Heart left ventricle (tissue), 16 donors: ENCODE results near the gene KRTAP5-11. TPM values are rescaled to one million over a fixed set of nuclear protein-coding genes. Genes with fewer than 3 reads are reported as not detected.

ENCODE experiments used
- ATAC-seq, 4 donors: fragments of 200-7000 bp; cut with Tn5 transposase; one replicate each; pipeline ENCODE4 v1.9.1; 2020 to 2022; ENCODE audit warnings: moderate library complexity in 4 of 4, mild to moderate bottlenecking in 3 of 4, moderate number of reproducible peaks in 1 of 4
- DNase-seq, 5 donors: peaks; one replicate each; pipeline ENCODE4 v3.0.0-alpha.2; 2020
- H3K27ac ChIP-seq, 12 donors: fragments of 200-600 bp; sonication (generic) in 4 of 12; one replicate each; pipeline versions ENCODE4 v1.5.0 to v1.8.0; 2016 to 2022; ENCODE audit warnings: mild to moderate bottlenecking in 2 of 12
- H3K27me3 ChIP-seq, 9 donors: fragments of 200-600 bp; sonication (generic) in 2 of 9; one replicate each; pipeline versions ENCODE4 v1.5.1 to v1.8.0; 2016 to 2022; ENCODE audit warnings: mild to moderate bottlenecking in 3 of 9
- H3K36me3 ChIP-seq, 9 donors: fragments of 200-600 bp; sonication (generic) in 2 of 9; one replicate each; pipeline versions ENCODE4 v1.5.0 to v1.8.0; 2018 to 2022; ENCODE audit warnings: mild to moderate bottlenecking in 2 of 9
- H3K4me1 ChIP-seq, 12 donors: fragments of 200-600 bp; sonication (generic) in 4 of 12; one replicate each; pipeline versions ENCODE4 v1.5.0 to v1.8.0; 2016 to 2022; ENCODE audit warnings: mild to moderate bottlenecking in 3 of 12
- H3K4me3 ChIP-seq, 12 donors: fragments of 200-600 bp; sonication (generic) in 4 of 12; one replicate each; pipeline versions ENCODE4 v1.5.0 to v1.8.0; 2017 to 2022; ENCODE audit warnings: mild to moderate bottlenecking in 9 of 12, moderate library complexity in 4 of 12
- H3K9me3 ChIP-seq, 12 donors: fragments of 200-600 bp; sonication (generic) in 4 of 12; one replicate each; pipeline versions ENCODE4 v1.5.0 to v1.8.0; 2016 to 2022; ENCODE audit warnings: mild to moderate bottlenecking in 1 of 12
- CTCF ChIP-seq, 12 donors: fragments of 200-600 bp; sonication (generic) in 4 of 12; IDR thresholded peaks; one replicate each; pipeline versions ENCODE4 v1.5.0 to v1.8.0; 2018 to 2022; ENCODE audit warnings: antibody characterized with exemption in 12 of 12, mild to moderate bottlenecking in 5 of 12
- POLR2A ChIP-seq, 2 donors: fragments of 450-650 bp; IDR thresholded peaks; one replicate each; pipeline ENCODE4 v1.6.1; 2017; ENCODE audit warnings: antibody characterized with exemption in 2 of 2, mild to moderate bottlenecking in 2 of 2, moderate library complexity in 2 of 2
- WGBS, 4 donors: extraction: QIAGEN DNeasy Blood & Tissue Kit in 2 of 4; methylation state at CpG; one replicate each; pipeline versions ENCODE4 v1.1.5 to v1.1.7; 2013 to 2018; 5-methylcytosine and 5-hydroxymethylcytosine counted together
- intact Hi-C, 10 donors: fragments of 100-400 bp; cut with DNase I; formaldehyde crosslinking; loops; one replicate each; pipeline versions ENCODE4 v1.11.1 to v1.14.2; 2022
- polyA plus RNA-seq, 2 donors: library from polyadenylated mRNA; stranded (reverse); fragments of 200-250 nt; gene quantifications; one replicate each; pipeline ENCODE4 v1.2.3, GENCODE V29; 2013
- total RNA-seq, 9 donors: library from RNA; depleted of rRNA in 2 of 9; stranded (reverse); fragments of >200 nt in 2 of 9; fragmentation: NEBNext Ultra II Directional in 3 of 9; extraction: Animal tissue kit (Norgen Biotek cat#: 25700) in 3 of 9; gene quantifications; one replicate each; pipeline versions ENCODE4 v1.1.0 to v1.2.4, GENCODE V29; 2016 to 2023
- donor health status: ischemic (EF 13 %, LVEDD 7.1; RV severe dilation, severe dysfunction).
- donor health status: healthy with polysubstance abuse.
- donor health status: DM: no; HTN: yes; CAD: no.
- donor health status: DM: no; HTN: no; CAD: no.
- donor health status: ischemic (EF 25% LVEDD 6.9; RV normal size, moderate dysfunction).
- donor health status: ischemic (EF 25% LVEDD 5.7; RV mildly dilated, moderate dysfunction).
- donor health status: healthy.
- donor health status: DM: yes; HTN: yes; CAD: no.
- donor health status: ischemic (EF 35%, LVEDD 5.7; RV mildly dilated, moderate dysfunction).
- donor health status: nonischemic (EF 11% LVEDD 7.7; RV severe dilation, severe dysfunction).
- donor health status: DM: yes; HTN: yes; CAD: no.
- donor health status: PGD.
- donor health status: ischemic (EF 29% LVEDD 5.4; RV normal size, mild dysfunction).
- donor health status: nonischemic (EF 23%, LVEDD 6.1; RV moderate dilation, normal function).

Gene KRTAP5-11
- total and polyA plus RNA-seq, 11 donors = not detected

- intact Hi-C loops = loop anchor here in 1 of 10 donors (10.0 kb wide), 1 partner anchor 61 kb away; no protein-coding TSS in a partner anchor
- Histone ChIP-seq H3K27ac (no peak overlapping the region), H3K4me3 (no peak overlapping the region), H3K4me1 (no peaks in the 10 kb centered on the region), H3K9me3 (peaks cover 0 to 2% (median 0%) of the 10 kb centered on the region in 12 donors), H3K27me3 (peaks cover 0 to 37% (median 8%) of the 10 kb centered on the region in 9 donors), H3K36me3 (no peaks in the 10 kb centered on the region)
- DNase-seq = no peak
- 62 to 72% (median 68%) methylated on average over 9 to 10 of the region's 10 CpGs for WGBS, 4 donors
- no peak for ATAC-seq
- no peak for TF ChIP-seq POLR2A (IDR thresholded peaks at IDR 0.05)
- TF ChIP-seq CTCF (IDR thresholded peaks at IDR 0.05) = no peak
Observed at GRCh38 chr11:71566081-71566620, 16.5 kb downstream of the KRTAP5-11 start.

- H3K4me3 ChIP-seq = no peak within 1 kb of the TSS
- no peak for TF ChIP-seq CTCF (IDR thresholded peaks at IDR 0.05)
- no peak for TF ChIP-seq POLR2A (IDR thresholded peaks at IDR 0.05)
- no peak within 1 kb of the TSS for H3K27ac ChIP-seq
- intact Hi-C loops = loop anchor here in 1 of 10 donors (10.0 kb wide), 1 partner anchor 60 kb away; no protein-coding TSS in a partner anchor
- no peaks in the 10 kb centered on the region for H3K4me1 ChIP-seq
- WGBS, 4 donors = 38 to 75% (median 66%) methylated on average over 4 to 5 of the region's 5 CpGs
- peaks cover 0 to 37% (median 8%) of the 10 kb centered on the region in 9 donors for H3K27me3 ChIP-seq
- peaks cover 0 to 2% (median 0%) of the 10 kb centered on the region in 12 donors for H3K9me3 ChIP-seq
- no peaks in the 10 kb centered on the region for H3K36me3 ChIP-seq
- ATAC-seq (no peak), DNase-seq (no peak)
Observed at GRCh38 chr11:71565263-71565662, 17.4 kb downstream of the KRTAP5-11 start, which contains the start of gene KRTAP5-10. KRTAP5-10 (plus strand) TSS chr11:71565563; CDS start chr11:71565588, 25 bp downstream.

- H3K27me3 ChIP-seq = peaks cover 0 to 37% (median 8%) of the 10 kb centered on the region in 9 donors
- WGBS, 4 donors = 82 to 87% (median 83%) methylated on average over 4 of the region's 4 CpGs
Observed at GRCh38 chr11:71564430-71564829, 18.2 kb downstream of the KRTAP5-11 start.

More at GRCh38 chr11:71564430-71564829, 18.2 kb downstream of the KRTAP5-11 start:
- Histone ChIP-seq H3K4me3 (no peak overlapping the region), H3K9me3 (peaks cover 0 to 6% (median 0%) of the 10 kb centered on the region in 12 donors), H3K4me1 (no peaks in the 10 kb centered on the region), H3K27ac (no peak overlapping the region), H3K36me3 (no peaks in the 10 kb centered on the region)
- intact Hi-C loops = loop anchor here in 1 of 10 donors (10.0 kb wide), 1 partner anchor 60 kb away; no protein-coding TSS in a partner anchor
- DNase-seq = no peak
- TF ChIP-seq POLR2A (IDR thresholded peaks at IDR 0.05) (no peak), CTCF (IDR thresholded peaks at IDR 0.05) (no peak)
- no peak for ATAC-seq
